Inflammatory macrophage treated with lipopolysaccharide for 1 hour (primary cell): Measurements from ENCODE around the gene HLA-A.
A peak's percentile ranks its signal among the peaks of the same experiment; 100 is the strongest.
"Not testable (repeated sequence)": the region's sequence is repeated elsewhere in the genome, so short reads cannot be mapped to it uniquely, and the experiment has no call there.

Experiments used
- DNase-seq, 2 donors: peaks; one replicate each; pipeline ENCODE4 v3.0.0-alpha.2; 2020 to 2022

Gene HLA-A

DNA sequence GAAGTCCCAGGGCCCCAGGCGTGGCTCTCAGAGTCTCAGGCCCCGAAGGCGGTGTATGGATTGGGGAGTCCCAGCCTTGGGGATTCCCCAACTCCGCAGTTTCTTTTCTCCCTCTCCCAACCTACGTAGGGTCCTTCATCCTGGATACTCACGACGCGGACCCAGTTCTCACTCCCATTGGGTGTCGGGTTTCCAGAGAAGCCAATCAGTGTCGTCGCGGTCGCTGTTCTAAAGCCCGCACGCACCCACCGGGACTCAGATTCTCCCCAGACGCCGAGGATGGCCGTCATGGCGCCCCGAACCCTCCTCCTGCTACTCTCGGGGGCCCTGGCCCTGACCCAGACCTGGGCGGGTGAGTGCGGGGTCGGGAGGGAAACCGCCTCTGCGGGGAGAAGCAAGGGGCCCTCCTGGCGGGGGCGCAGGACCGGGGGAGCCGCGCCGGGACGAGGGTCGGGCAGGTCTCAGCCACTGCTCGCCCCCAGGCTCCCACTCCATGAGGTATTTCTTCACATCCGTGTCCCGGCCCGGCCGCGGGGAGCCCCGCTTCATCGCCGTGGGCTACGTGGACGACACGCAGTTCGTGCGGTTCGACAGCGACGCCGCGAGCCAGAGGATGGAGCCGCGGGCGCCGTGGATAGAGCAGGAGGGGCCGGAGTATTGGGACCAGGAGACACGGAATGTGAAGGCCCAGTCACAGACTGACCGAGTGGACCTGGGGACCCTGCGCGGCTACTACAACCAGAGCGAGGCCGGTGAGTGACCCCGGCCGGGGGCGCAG is at the start of gene HLA-A:
Gene HLA-A, plus strand, starts transcription at position 258 of the 778 bp plus-strand sequence. Its CDS starts 22 bp downstream, at position 280.
- DNase-seq, result peak; percentile 97 to 99

DNA sequence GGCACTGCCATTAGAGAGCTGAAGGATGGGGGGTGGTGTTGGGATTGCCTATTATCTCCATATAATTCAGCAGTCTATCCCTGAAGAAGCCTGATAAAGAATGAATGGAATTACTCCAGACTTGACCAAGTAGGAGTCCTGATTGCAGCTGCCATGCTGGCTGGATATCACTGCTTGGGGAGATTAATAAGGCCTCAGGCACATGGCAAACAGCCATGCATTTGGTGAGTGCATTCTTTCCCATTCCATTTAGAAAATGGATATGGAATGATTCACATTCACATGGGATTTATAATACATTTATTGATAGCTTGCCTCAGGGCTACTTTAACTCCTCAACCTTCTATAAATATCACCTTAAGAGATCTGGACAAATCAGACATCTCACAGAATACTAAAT is 49.6 kb upstream of the HLA-A start:
- no peak for DNase-seq

GRCh38 chr6:29899281-29899680 is 43.1 kb upstream of the HLA-A start:
- DNase-seq, result no peak

- DNase-seq, result no peak
These were observed 37.0 kb upstream of the HLA-A start for GRCh38 chr6:29905286-29905685.

DNA sequence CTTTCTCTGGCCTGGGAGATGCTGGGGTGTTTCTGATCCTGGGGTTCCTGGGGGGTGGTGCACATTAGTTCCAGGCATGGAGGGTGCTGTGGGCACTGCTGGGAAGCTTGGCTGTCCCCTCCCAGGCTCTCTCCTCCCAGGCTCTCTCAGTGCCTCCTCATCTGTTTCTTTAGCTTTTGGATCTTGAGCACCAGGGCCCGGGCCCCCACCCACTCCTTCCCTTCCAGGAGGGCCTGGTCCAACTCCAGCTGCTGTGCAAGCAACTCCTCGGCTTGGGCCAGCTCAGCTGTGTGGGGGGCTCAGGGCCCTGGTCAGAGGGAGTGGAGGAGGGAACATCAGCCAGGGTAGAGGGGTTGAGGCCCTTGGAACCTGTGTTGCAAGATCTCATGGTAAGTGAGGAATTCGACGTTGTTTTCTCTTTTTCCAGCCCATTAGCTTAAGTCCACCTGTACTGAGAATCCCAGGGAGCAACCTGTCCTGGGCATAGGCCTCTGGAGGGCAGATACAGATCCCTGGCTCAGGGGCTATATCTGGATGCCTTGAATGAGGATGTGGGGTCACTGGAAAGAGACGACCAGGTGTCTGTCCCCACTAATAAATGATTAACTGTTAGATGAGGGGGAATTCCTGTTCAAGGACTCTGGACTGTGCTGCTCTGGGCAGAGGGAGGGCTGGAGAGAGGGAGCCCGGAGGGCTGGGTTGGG is 34.5 kb upstream of the HLA-A start:
- DNase-seq, result no peak

DNA sequence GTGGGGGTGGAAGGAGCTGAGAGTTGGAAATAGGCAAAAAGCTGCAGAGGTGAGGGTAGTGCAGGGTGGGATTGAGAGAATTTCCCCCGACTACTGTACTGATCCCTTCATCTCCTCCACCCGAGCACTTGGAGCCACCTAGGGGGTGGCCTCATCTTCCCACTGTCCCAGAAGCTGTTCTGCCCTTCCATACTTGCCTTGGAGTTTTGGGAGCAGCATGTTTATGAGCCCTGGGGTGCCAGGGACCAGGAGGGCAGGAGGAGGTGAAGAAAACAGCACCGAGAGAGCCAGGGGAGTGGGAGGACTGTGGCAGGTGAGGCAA is 34.0 kb upstream of the HLA-A start:
- DNase-seq, result no peak

DNA sequence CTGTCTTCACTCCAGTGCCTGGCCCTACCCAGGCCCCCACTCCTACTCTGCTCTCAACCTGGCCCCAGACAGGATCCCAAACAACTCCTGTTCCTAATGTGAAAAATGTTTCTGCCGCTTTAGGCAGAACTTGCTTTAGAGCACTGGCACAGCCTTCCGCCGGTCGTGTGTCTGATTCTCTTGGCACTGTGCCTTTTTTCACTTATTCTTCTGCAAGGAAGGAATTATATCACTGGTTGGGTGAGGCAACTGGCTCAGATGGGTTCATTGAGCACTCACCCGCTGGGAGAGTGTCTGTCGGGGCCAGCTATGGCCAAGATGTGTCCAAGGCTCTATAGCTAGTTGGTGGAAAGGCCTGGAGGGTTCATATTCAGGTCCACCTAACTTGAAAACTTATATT is 33.6 kb upstream of the HLA-A start:
- DNase-seq, result no peak

- DNase-seq, result peak; percentile 72 to 86
These were observed 32.3 kb upstream of the HLA-A start for GRCh38 chr6:29909985-29910384.

- no peak for DNase-seq
These were observed 29.5 kb upstream of the HLA-A start for GRCh38 chr6:29912840-29913239.

DNA sequence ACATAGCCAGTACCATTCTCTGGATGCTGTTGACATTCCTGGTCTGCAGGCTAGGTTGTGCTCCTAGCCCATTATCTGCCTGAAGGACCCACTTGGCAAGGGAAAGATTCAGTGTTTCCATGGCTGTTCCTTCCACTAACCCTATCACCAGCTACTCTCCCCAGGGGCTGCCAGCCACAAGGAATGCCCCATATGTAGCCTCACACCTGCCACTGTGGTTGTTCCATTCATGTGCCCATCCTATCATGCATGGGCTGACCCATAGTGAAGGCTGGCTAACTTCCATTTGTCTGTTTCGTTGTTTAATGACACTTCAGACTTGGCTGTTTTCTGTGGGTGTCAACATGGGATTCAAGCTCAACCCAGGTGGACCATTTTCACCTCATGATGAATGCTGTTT is 25.6 kb upstream of the HLA-A start:
- no peak for DNase-seq

GRCh38 chr6:29917857-29918256 is 24.5 kb upstream of the HLA-A start:
- DNase-seq, result peak; percentile 28 to 31

- peak; percentile 66 to 78 for DNase-seq
These were observed 22.6 kb upstream of the HLA-A start for GRCh38 chr6:29919506-29920445.

- peak in 1 of 2 donors; percentile 53 for DNase-seq
These were observed 18.0 kb upstream of the HLA-A start for GRCh38 chr6:29924287-29924686.

- peak in 1 of 2 donors; percentile 33 for DNase-seq
These were observed 17.6 kb upstream of the HLA-A start for GRCh38 chr6:29924731-29925130.

GRCh38 chr6:29925321-29925720 is 17.0 kb upstream of the HLA-A start:
- DNase-seq, result peak; percentile 51 to 58

GRCh38 chr6:29925727-29926412 is 16.5 kb upstream of the HLA-A start:
- peak; percentile 24 to 30 for DNase-seq

GRCh38 chr6:29926413-29927274 is 15.7 kb upstream of the HLA-A start:
- DNase-seq, result peak; percentile 77 to 79

- no peak for DNase-seq
These were observed 15.1 kb upstream of the HLA-A start for GRCh38 chr6:29927275-29927569.

DNA sequence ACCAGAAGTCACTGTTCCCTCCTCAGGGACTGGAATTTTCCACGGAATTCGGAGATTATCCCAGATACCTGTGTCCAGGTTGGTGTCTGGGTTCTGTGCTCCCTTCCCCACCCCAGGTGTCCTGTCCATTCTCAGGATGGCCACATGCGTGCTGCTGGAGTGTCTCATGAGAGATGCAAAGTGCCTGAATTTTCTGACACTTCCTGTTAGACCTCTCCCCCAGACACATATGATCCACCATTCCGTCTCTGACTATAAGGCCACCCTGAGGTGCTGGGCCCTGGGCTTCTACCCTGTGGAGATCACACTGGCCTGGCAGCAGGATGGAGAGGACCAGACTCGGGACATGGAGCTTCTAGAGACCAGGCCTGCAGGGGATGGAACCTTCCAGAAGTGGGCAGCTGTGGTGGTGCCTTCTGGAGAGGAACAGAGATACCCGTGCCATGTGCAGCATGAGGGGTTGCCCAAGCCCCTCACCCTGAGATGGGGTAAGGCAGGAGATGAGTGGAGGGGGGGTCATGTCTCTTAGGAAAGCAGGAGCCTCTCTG is 14.4 kb upstream of the HLA-A start:
- DNase-seq, result no peak

GRCh38 chr6:29930047-29930446 is 12.3 kb upstream of the HLA-A start:
- DNase-seq, result not testable (repeated sequence)

- no peak for DNase-seq
These were observed 8.4 kb upstream of the HLA-A start for GRCh38 chr6:29933955-29934354.
